GM06990 (cell line): ENCODE measurements around the gene ORC3.
"Not testable (repeated sequence)": the region's sequence is repeated elsewhere in the genome, so short reads cannot be mapped to it uniquely, and the experiment has no call there.

Experiments
- DNase-seq: peaks from one replicate; pipeline ENCODE4 v3.0.0-alpha.2; 2011; ENCODE audit not compliant: insufficient read length; ENCODE audit errors: extremely low read depth
- H3K27me3 ChIP-seq: replicated peaks from 2 replicates; pipeline ENCODE4 v1.6.0; 2011; ENCODE audit warnings: low read length; ENCODE audit not compliant: control insufficient read depth, insufficient read depth
- H3K36me3 ChIP-seq: 2 replicates; pipeline ENCODE4 v1.5.1; 2011; ENCODE audit warnings: low read length; ENCODE audit not compliant: control insufficient read depth, insufficient read depth
- H3K4me3 ChIP-seq: replicated peaks from 2 replicates; pipeline ENCODE4 v1.5.1; 2011; ENCODE audit warnings: low read depth, mild to moderate bottlenecking, control low read depth, low read length
- CTCF ChIP-seq: IDR thresholded peaks from 2 replicates; pipeline ENCODE4 v1.5.1; 2011; ENCODE audit warnings: low read length, control low read depth, mild to moderate bottlenecking, inconsistent platforms; ENCODE audit not compliant: insufficient read depth, poor library complexity, severe bottlenecking

ORC3 gene

GRCh38 chr6:87700397-87701343 is 110.7 kb downstream of the ORC3 start:
- H3K4me3 ChIP-seq = peak overlapping the region; percentile 98
- DNase-seq = peak; percentile 54
- no peaks in the 10 kb centered on the region for H3K27me3 ChIP-seq
- peak; percentile 8 for TF ChIP-seq CTCF
- no peaks in the 10 kb centered on the region for H3K36me3 ChIP-seq

GRCh38 chr6:87701344-87701675 is 111.4 kb downstream of the ORC3 start:
- DNase-seq = no peak
- no peak for TF ChIP-seq CTCF
- peak overlapping the region; percentile 98 for H3K4me3 ChIP-seq
- no peaks in the 10 kb centered on the region for H3K36me3 ChIP-seq
- no peaks in the 10 kb centered on the region for H3K27me3 ChIP-seq

DNA sequence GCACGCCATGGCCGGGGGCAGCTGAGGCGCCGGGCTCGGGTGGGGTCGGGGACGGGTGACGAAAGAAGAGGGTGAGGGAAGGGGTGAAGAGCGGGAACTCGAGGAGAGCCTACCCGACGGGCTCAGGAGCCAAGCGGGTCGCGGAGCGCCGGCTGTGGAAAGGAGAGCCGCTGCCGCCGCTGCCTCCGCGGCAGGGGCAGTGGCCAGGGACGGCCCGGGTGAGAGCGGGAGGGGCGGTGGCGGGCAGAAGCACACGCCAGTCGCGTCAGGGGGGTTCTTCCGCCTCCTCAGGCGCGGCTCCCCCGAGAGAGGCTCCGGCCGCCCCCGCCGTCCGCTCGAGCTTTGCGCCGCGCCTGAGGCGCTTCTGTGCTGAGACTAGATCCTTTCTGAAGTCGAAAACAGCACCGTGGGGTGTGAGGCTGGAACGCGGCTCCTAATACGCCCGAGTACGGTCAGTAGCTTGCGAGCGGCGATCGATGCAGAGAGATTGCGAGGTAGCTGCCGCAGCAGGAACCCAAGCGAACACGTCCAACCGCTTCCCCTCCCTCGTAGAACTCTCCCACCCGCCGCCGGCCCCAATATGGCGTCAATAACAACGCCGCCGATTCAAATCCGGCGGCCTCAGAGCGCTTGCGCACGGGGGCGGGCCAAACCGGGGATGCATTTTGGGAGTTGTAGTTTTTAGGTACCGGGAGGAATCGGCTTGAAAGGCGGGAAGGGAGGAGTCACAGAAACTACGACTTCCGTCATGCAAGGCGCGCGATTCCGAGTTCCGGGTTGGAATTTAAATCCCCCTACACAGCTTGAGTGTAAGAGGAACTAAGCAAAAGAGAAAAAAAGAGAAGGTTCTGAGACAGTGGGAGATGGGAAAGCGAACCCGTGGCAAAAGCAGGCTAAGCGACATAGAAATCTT is 112.0 kb downstream of the ORC3 start, which contains the start of gene AKIRIN2:
Gene AKIRIN2, minus strand, starts transcription at position 558 of the 913 bp plus-strand sequence. Its CDS starts 549 bp downstream, at position 9.
- Histone ChIP-seq H3K27me3 (no peaks in the 10 kb centered on the region), H3K4me3 (peak within 1 kb of the TSS; percentile 98), H3K36me3 (no peaks in the 10 kb centered on the region)
- TF ChIP-seq CTCF = no peak
- DNase-seq = peak; percentile 99

DNA sequence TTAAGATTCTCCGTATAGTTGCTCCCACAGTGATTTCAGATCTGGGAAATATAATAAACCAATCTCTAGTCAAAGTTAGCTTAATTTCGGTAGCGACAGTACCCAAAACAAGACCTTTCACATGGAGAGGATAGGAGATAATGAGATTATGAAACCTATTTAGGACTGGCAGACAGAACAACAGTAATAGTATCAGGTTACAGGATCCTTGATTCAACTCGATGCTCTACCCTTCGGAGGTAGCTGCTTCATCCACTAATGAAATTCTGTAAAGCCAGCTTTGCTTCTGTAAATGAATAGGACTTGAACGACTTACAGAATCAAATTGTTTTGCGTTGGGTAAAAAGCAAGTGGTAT is 112.6 kb downstream of the ORC3 start:
- H3K36me3 ChIP-seq = no peaks in the 10 kb centered on the region
- no peaks in the 10 kb centered on the region for H3K27me3 ChIP-seq
- H3K4me3 ChIP-seq = peak overlapping the region; percentile 64
- no peak for DNase-seq
- no peak for TF ChIP-seq CTCF

DNA sequence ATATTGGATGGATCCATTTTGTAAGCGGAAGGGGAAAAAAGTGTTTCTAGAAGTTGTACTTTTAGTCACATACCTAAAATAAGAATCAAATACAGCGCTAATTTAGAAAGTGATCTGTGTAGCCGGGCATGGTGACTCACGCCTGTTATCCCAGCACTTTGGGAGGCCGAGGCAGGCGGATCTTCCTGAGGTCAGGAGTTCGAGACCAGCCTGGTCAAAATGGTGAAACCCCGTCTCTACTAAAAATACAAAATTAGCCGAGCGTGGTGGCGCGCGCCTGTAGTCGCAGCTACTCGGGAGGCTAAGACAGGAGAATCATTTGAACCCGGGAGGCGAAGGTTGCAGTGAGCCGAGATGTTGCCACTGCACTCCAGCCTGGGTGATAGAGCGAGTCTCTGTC is 113.1 kb downstream of the ORC3 start:
- not testable (repeated sequence) for DNase-seq, H3K36me3 ChIP-seq, H3K27me3 ChIP-seq
- H3K4me3 ChIP-seq = peak overlapping the region; percentile 64
